GM21825 (cell line): Measurements from ENCODE around the gene CNNM2.
"Not testable (repeated sequence)": the region's sequence is repeated elsewhere in the genome, so short reads cannot be mapped to it uniquely, and the experiment has no call there.

ENCODE experiments used
- ATAC-seq: cut with Tn5 transposase; IDR thresholded peaks from one replicate; pipeline ENCODE4 v1.9.1; 2021; ENCODE audit warnings: mild to moderate bottlenecking, moderate library complexity; ENCODE audit not compliant: unreplicated experiment

CNNM2 gene

DNA sequence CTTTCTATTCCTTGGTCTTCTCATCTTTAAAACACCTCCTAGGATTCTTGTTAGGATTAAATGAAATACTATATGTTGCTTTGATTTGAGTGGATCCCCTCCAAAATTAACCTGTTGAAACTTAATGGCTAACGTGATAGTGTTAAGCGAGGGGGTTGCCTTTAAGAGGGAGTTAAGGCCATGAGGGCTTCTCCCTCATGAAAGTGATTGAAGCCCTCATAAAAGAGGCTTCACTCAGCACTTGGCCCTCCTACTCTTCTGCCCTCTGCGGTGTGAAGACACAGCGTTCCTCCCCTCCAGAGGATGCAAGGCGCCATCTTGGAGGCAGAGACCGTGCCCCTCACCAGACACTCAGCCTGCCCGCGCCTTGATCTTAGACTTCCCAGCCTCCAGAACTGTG is 46.6 kb downstream of the CNNM2 start:
- no peak for ATAC-seq

DNA sequence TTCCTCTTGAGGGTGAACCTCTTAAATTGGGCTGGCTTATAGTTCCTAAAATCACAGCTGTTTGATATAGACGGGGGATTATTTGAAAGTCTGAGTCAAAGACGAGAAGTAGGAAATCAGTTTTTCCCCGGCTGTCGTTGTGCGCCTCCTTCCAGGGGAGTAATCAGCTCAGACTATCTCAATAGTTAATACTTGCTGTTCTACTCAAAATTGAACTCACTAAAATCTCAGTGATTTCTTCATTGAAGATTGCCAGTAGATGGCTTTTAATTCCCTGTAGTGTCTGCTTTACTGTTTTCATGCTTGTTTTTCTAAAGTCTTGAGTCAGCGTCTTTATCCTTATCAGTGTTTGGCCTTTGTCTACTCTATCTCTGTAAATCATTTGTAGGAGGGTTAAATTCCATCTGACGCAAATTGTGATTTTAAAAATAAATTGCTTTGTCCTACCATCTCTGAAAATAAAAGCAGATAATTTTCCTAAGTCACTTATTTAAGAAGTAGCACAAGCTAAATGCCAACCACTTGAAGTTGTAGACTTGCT is 47.3 kb downstream of the CNNM2 start:
- no peak for ATAC-seq

DNA sequence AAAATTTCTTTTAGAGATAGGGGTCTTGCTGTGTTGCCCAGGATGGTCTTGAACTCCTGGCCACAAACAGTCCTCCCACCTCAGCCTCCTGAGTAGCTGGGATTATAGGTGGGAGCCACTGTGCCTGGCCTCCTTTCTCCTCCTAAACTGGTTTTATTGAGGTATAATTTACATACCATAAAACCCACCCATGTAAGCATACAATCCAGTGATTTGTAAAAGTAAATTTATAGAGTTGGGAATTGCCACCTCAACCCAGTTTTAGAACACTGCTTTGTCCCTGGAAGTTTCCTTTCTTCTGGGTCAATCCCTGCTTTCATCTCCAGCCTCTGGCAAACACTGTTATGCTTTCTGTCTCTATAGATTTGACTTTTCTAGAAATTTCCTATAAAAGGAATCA is 49.0 kb downstream of the CNNM2 start:
- ATAC-seq = no peak

DNA sequence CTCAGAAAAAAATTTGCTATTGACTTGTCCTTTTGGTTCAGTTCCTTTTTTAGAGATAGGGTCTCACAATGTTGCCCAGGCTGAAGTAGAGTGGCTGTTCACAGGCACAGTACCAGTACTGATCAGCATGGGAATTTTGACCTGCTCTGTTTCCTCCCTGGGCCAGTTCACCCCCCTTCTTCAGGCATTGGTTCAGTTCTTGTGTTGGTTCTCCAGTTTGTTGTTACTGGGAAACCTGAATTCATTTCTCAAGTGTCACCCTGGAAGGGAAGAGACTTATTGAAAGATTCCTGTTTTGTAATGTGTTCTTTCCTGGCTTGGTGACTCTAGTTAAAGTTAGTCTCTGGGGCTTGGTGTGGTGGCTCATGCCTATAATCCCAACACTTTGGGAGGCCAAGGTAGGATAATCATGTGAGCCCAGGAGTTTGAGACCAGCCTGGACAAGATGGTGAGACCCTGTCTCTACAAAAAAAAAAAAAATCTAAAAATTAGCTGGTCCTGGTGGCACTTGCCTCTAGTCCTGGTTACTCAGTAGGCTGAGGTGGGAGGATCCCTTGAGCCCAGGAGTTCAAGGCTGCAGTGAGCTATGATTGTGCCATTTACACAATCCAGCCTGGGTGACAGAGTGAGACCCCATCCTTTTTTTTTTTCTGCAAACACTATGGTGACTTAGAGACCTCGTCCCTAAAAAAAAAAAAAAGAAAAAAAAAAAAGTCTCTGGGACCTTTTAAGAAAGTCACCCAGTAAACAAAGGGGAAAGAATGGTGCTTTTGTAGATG is 52.7 kb downstream of the CNNM2 start:
- no peak for ATAC-seq

DNA sequence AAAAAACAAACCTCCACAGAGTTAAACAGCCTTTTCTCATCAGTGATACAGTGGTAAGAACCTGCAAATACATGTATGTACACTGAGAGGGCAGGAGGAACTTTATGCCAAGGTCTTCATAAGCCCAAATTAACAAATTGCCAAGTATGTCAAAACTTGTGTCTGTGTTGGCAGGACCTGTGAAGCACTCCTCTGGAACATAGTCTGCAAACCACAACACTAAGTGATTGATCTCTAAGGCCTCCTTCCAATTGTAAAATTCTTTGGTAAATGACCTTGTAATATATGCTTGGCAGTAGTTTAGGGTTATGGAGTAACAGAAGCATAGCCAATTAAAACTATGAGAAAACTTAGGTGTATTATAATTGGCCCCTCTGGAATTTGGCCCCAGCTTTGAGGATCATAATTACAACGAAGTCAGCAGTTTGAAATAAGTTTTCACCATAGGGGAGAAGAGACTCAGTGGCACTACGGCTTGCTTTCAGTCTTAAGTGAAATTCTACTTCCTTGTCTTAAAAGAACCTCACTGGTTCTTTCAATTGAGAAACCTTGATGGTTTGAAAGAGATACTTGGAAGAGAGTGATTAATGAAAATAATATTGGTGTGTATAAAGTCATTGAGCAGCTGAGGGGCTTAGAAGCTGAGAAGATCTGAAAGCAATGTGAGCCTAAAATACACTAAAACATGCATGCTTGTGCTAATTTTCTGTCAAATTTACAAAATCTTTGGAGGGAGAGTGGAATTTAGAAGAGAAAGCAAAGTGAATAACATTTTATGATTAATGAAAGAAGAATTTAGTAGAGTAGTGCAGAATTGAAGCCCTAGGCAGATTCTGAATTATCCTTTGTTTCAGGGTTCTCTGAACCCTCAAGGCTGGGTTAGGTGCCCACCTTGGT is 57.6 kb downstream of the CNNM2 start:
- no peak for ATAC-seq

DNA sequence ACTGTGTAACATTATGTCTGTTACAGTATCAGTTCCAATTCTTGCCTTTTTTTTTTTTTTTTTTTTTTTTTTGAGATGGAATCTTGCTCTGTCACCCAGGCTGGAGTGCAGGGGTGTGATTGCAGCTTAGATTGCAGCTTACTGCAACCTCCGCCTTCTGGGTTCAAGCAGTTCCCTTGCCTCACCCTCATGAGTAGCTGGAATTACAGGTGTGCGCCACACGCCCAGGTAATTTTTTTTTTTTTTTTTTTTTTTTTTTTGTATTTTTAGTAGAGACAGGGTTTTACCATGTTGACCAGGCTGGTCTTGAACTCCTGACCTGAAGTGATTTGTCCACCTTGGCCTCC is 58.3 kb downstream of the CNNM2 start:
- not testable (repeated sequence) for ATAC-seq

DNA sequence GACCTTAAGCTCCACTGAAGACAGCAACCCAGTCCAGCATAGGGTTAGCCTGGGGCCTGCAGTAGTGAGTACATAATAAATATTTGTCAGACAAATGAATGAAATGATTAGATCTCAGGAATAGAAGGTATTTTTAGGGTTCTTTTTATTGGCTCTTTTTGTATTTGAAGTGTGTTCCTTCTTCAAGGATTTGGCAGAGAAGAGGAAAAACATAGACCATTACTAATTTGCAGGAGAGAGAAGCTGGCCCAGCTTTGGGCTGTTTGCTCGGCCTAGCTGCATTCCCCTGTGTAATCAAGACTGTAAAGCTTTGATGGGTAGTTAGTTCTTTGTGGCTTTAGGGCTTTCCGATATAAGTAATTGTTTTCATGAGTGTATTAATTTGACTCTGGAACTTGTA is 64.2 kb downstream of the CNNM2 start:
- ATAC-seq = no peak

DNA sequence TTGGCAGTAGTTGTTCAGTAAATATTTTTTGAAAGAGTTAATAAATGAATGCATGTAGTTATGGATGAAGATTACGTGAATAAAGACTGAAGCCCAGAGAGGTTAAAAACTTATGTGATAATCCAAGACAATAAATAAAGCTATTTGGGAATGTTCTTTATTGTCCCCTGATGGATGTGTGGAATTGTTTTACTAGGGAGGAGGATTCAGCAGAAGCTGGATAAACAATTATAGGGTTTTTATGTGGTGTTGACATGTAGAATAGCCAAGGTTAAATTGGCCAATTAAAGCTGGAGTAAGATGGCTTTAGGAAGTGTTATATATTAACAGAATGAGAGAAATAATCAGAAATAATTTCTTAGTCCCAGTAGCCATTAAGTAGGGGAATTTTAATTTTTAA is 66.0 kb downstream of the CNNM2 start:
- no peak for ATAC-seq

DNA sequence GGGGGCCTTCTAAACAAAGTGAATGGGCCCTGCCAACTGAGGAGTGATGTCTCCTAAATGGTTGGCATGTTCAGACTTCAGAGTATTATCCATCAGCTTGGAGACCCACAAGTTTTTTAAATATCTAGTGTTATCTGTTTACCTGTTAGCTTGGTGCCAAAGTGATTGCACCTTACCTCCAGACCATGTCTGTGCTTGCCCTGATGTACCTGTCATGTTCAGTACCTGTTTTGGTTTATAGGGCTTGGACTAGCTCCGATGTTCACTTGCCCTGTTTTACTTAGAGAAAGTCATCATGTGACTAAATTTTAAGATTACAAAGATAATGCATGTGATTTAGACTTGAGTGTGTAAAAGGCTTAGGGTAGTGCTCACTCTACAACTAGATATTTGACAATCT is 67.7 kb downstream of the CNNM2 start:
- no peak for ATAC-seq

DNA sequence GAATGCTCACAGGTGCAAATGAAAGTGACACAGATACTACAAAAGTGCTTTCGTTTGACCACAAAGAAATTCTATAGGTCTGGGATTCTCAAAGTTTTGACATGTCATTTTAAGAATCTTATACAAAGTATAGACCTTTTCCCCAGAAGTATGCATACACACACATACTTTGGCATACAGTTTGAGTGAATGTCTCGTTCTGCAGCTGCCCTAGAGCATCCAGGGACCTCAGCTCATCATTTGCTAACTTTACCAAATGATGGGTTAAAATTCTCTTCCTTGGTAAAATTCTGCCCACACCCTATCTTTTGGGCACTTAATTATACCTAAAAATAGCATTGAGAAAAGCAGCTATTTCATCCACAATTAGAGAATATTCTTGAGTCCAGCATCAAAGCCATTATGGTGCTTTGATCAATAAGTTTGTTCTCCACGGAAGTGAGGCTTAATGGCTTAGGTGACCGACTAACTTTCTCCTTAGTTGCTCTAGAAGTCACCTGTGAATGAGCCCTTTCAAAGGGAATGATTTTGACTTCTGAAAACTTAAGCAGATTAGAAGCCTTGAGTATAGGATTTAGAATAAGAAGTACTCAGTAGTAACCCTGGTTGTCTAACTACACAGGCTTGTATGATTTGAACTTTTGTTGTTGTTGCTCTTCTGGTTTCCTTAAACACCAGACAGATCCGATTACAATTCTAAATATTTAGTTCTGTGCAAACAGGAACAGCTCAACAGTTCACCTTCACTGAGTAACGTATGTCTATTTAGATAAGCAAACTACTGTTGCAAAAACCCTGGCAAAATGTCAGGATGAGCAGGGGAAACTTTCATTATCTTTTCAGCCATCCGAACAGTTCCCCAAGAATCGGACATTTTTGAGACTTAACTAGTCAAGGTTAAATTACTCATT is 70.6 kb downstream of the CNNM2 start:
- ATAC-seq = no peak

DNA sequence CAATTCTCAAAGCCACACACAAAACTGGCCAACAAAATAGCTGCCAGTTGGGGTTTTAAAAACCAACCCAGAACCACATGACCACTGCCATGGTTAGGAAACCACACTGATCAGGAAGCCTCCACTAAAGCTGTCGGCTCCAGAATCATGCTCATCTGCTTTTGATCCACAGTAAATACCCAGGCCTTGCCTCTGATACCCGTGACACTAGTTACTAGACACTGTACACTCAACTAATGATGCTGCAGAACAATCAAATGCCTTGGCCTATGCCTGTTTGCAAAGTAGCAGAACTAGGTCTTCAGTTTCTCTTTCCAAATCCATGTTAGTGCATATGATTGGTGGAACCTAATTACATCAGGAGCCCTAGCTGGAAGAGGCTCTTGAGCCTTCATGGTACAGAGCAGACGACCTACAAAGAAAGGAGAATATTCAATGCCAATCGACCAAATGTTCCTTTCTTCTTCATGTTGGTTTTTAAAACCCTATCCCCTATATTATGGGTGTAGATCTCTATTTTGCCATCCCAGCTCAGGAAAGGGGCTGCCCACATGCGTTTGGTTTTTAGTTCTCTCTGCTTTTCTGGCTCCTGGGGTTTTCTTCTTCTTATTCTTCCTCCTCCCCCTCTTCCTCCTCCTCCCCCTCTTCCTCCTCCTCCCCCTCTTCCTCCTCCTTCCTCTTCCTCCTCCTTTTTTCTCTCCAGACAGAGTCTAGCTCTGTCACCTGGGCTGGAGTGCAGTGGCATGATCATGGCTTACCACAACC is 76.6 kb downstream of the CNNM2 start:
- ATAC-seq = no peak

DNA sequence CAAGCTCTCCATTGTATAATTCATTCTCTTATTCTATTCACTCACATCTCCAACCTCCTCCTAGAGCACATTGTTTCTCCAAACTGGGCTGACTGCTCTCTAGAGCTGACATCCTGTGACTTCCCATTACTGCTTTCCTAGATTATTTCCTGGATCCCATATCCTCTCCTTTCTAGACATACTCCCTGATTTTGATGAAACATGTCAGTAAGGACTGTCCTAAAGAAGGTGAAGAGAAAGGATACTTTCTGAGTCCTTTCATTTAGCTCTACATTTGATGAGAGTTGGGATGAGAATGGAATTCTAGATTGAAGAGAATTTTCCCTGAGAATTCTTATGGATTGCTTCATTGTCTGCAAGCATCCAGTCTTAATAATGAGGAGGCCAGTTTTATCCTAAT is 78.8 kb downstream of the CNNM2 start:
- no peak for ATAC-seq

DNA sequence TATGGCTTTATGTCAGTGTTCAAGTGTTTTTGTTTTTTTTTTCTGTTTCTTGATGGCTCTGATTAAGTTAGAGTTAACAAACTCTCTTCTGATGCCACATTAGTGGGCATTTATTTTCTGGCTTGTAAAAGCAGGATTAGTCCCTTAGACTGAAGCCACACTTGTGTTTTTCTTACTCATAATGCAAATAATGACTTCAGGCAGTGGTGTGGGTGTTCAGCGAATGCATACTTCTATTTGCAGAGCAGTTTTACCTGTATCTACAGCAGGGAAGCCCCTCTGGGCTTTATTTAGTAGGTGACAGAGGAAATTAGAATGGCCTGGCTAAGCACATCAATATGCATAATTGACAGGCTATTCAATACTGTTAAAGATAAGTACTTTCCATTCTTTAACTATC is 79.9 kb downstream of the CNNM2 start:
- ATAC-seq = no peak

DNA sequence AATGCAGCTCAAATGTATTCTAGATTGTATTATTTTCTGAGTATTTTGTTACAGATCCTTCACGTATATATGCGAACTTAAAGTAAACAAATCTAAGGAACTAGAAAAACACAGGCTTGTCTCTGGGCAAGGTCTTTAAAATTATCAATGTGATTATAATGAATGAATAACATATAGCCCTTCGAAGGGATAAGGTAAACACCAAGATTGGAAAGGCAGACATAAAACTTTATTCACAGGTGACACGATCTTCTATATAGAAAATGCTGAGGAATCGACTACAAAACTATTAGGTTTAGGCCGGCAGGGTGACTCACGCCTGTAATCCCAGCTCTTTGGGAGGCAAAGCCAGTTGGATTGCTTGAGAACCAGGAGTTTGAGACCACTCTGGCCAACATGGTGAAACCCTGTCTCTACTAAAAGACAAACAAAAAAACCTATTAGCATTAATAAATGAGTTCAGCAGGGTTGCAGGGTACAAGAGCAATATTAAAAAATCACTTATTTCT is 80.4 kb downstream of the CNNM2 start:
- ATAC-seq = no peak

DNA sequence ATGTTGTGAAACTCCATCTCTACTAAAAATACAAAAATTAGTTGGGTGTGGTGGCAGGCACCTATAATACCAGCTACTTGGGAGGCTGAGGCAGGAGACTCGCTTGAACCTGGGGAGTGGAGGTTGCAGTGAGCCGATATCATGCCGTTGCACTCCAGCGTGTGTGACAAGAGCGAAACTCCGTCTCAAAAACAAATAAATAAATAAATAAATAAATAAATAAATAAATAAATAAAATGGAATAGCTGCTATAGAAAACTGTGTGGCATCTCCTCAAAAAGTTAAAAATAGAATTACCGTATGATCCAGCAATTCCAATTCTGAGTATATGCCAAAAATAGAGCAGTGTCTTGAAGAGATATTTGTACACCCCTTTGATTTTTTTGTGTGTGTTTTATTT is 82.0 kb downstream of the CNNM2 start:
- ATAC-seq = not testable (repeated sequence)

DNA sequence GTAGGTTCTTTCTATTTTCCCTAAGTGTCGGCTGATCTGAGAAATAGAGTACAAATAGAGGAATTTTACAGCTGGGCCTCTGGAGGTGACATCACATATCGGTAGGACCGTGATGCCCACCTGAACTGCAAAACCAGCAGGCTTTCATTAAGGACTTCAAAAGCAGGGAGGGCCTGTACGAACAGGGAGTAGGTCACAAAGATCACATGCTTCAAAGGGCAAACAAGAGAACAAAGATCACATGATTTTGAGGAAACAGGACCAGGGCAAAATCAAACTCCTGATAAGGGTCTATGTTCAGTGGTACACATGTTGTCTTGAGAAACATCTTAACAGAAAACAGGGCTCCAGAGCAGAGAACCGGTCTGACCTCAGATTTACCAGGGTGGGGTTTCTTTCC is 88.9 kb downstream of the CNNM2 start:
- no peak for ATAC-seq

DNA sequence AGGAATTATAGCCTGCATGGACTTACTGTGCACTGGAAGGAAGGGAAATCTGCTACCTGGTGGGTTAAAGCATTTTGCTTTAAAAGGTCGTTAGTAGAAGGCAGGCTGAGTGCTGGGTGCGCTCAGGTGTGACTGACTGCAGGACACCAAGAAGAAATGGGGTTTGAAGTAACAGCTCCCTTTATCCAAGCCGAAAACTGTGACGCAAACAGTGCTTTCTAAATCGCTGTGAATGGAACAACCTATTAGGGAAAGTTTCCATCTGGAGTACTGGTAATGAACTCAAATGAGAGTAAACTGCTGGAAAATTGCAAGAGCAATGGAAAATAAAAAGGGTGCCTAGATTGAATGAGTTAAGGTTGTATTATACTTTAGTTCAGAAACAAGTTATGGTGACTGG is 95.3 kb downstream of the CNNM2 start:
- ATAC-seq = no peak

DNA sequence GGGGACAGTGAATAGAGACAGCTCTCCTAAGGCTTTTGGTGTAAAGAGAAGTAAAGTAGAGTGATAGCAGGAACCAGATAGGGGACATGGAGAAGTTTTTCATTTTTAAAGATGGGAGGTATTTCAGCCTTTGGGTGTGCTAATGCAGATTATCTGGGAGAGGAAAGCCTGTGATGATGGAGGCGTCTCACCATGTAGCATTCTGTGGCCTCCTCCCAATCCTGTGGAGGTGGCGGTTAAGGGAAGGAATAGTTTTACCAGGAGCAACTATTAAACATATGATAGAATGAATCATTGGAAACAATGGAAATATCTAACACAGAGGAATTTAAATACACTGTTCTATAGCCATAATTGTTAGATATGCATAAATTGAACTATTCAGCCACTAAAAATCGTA is 101.3 kb downstream of the CNNM2 start:
- no peak for ATAC-seq

DNA sequence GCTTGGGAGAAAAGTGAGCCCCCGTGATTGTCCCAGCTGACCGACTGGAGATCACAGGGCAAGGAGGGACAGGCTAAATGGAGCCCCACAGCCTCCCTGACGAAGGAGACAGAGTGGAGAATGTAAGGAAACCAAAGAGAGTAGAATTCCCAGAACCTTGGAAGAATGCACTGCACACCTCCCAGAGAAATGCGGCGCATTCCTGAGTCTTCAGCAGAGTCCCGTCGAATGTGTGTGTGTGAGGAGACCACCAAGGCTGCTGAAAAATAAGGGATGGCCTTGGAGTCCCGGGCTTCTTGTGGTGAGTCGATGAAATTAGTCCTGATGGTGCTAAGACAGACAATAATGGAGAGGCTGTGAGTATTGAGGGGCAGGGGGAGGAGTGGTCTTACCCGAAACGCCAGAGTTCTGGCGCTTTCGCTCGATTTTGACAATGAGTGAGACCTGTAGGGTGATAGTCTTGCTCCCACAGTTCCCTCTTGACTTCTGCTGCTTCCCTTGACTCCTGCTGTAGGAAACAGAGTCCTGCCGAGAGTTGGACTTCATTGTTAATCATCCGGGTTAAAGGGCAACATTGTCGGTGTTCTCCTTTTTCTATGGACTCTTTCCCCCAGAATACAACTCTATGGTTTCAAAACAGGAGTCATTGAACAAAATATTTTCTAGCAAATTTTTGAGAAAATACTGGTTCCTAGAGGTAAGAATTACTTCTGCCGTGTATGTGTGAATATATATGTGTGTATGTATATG is 103.2 kb downstream of the CNNM2 start:
- ATAC-seq = no peak
